Lower leg skin (tissue), 3 donors: Measurements from ENCODE around the gene CDC37.

Experiments
- POLR2A ChIP-seq, 2 donors: fragments of 450-650 bp; IDR thresholded peaks; one replicate each; pipeline ENCODE4 v1.6.1; 2016 to 2017; ENCODE audit warnings: antibody characterized with exemption in 2 of 2, mild to moderate bottlenecking in 1 of 2, moderate library complexity in 1 of 2
- TF ChIP-seq, protein P1 (sequence below), 3 donors: fragments of 450-650 bp; IDR thresholded peaks; one replicate each; pipeline ENCODE4 v1.5.1; 2016; ENCODE audit warnings: antibody characterized with exemption in 3 of 3, mild to moderate bottlenecking in 3 of 3, moderate library complexity in 2 of 3

DNA sequence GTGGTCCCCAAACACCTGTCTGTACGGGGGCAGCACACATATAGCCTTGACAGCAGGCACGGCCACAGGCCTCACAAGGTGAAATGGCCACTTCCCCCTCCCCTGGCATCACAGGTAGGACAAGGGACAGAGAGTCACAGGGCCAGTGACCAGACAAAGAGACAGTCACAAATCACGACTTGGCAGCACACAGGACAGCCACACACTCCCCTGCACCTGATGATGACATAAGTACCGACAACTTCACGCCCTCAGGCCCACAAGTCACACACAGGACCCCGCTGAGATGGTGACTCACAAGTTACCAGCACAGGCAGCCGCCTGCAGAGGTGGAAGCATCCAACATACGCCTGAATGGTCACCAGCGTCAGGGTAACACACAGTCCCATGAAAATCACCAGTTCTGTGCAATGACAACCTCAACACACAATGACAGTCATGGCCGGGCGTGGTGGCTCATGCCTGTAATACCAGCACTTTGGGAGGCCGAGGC is 39.5 kb downstream of the CDC37 start:
- TF ChIP-seq, protein P1, sequence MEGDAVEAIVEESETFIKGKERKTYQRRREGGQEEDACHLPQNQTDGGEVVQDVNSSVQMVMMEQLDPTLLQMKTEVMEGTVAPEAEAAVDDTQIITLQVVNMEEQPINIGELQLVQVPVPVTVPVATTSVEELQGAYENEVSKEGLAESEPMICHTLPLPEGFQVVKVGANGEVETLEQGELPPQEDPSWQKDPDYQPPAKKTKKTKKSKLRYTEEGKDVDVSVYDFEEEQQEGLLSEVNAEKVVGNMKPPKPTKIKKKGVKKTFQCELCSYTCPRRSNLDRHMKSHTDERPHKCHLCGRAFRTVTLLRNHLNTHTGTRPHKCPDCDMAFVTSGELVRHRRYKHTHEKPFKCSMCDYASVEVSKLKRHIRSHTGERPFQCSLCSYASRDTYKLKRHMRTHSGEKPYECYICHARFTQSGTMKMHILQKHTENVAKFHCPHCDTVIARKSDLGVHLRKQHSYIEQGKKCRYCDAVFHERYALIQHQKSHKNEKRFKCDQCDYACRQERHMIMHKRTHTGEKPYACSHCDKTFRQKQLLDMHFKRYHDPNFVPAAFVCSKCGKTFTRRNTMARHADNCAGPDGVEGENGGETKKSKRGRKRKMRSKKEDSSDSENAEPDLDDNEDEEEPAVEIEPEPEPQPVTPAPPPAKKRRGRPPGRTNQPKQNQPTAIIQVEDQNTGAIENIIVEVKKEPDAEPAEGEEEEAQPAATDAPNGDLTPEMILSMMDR (IDR thresholded peaks at IDR 0.05) = no peak
- no peak for TF ChIP-seq POLR2A (IDR thresholded peaks at IDR 0.05)
